OCI-LY7 (cell line): ENCODE data around the gene ARL15.

ENCODE experiments used
- EZH2phosphoT487 ChIP-seq: fragments of 200-600 bp; sonication (generic); IDR thresholded peaks from 2 replicates; pipeline ENCODE4 v1.6.1; 2018; ENCODE audit warnings: low read depth, borderline replicate concordance, mild to moderate bottlenecking, mixed run types, antibody characterized with exemption, low read length, moderate library complexity, mixed read lengths
- TF ChIP-seq, protein P1 (sequence below): fragments of 200-600 bp; sonication (generic); conservative IDR thresholded peaks from 2 replicates; pipeline ENCODE4 v1.5.1; 2014; ENCODE audit warnings: mild to moderate bottlenecking, antibody characterized with exemption, low read length, moderate library complexity, mixed read lengths

GRCh38 chr5:54159893-54160195, 150.5 kb downstream of the ARL15 start:
- TF ChIP-seq, protein P1, sequence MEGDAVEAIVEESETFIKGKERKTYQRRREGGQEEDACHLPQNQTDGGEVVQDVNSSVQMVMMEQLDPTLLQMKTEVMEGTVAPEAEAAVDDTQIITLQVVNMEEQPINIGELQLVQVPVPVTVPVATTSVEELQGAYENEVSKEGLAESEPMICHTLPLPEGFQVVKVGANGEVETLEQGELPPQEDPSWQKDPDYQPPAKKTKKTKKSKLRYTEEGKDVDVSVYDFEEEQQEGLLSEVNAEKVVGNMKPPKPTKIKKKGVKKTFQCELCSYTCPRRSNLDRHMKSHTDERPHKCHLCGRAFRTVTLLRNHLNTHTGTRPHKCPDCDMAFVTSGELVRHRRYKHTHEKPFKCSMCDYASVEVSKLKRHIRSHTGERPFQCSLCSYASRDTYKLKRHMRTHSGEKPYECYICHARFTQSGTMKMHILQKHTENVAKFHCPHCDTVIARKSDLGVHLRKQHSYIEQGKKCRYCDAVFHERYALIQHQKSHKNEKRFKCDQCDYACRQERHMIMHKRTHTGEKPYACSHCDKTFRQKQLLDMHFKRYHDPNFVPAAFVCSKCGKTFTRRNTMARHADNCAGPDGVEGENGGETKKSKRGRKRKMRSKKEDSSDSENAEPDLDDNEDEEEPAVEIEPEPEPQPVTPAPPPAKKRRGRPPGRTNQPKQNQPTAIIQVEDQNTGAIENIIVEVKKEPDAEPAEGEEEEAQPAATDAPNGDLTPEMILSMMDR: no peak
- TF ChIP-seq EZH2phosphoT487: no peak
